ES-I3 (cell line): ENCODE measurements around the gene DBN1.

Source experiments
- H3K36me3 ChIP-seq: 2 replicates; pipeline ENCODE4 v1.6.1; 2013; ENCODE audit warnings: mild to moderate bottlenecking, low read length, control low read depth, moderate library complexity; ENCODE audit not compliant: insufficient read depth
- H3K4me1 ChIP-seq: 2 replicates; pipeline ENCODE4 v1.6.1; 2013; ENCODE audit warnings: mild to moderate bottlenecking, control low read depth, low read length; ENCODE audit not compliant: insufficient read depth
- H3K9ac ChIP-seq: 2 replicates; pipeline ENCODE4 v1.6.1; 2013; ENCODE audit warnings: low read depth, mild to moderate bottlenecking, low read length, moderate library complexity
- H3K9me3 ChIP-seq: 2 replicates; pipeline ENCODE4 v1.6.1; 2013; ENCODE audit warnings: mild to moderate bottlenecking, low read length, moderate library complexity; ENCODE audit not compliant: control insufficient read depth, insufficient read depth

The DBN1 gene

DNA sequence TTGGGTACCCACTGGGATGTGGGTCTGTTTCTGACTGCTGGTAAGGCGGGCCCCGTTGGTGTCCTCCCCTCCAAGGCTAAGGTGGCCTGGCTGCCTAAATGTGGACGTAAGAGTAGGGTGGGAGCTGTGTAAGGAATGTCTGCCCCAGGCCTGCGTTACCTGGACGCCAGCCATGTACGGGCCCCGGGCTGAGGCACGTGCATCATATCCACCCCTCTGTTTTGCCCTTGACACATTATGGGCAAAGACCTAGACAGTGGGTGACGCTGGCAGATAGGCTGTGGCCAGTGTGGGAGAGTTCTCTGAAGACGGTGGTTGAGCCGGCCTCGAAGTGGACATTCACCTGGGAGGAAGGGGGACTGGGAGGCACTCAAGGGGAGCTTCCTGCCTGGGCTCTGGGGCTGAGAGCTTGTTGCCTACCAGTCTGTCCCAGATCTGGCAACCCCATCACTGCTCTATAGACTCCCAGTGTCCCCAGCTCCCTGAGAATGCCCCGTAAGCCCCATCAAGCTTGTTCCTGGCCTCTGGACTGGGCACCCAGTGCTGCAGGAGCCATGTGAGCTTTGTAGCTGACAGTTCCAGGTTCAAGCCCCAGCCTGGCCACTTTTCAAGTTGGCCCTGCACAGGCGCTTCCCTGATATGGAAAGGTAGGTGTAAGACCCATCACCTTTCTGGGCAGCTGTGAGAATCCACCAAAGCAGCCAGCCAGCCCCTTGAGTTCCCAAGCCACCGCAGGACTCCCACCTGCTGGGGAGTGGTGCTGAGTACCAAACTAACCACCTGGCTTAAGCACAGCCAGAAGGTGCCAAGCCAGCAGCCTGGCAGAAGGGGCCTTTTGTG lies 30.1 kb downstream of the DBN1 start:
- peaks cover 19% of the 10 kb centered on the region for H3K4me1 ChIP-seq
- no peaks in the 10 kb centered on the region; the same call in 1 of the 2 replicates for H3K36me3 ChIP-seq
- H3K9me3 ChIP-seq, result no peaks in the 10 kb centered on the region
- no peak overlapping the region for H3K9ac ChIP-seq

DNA sequence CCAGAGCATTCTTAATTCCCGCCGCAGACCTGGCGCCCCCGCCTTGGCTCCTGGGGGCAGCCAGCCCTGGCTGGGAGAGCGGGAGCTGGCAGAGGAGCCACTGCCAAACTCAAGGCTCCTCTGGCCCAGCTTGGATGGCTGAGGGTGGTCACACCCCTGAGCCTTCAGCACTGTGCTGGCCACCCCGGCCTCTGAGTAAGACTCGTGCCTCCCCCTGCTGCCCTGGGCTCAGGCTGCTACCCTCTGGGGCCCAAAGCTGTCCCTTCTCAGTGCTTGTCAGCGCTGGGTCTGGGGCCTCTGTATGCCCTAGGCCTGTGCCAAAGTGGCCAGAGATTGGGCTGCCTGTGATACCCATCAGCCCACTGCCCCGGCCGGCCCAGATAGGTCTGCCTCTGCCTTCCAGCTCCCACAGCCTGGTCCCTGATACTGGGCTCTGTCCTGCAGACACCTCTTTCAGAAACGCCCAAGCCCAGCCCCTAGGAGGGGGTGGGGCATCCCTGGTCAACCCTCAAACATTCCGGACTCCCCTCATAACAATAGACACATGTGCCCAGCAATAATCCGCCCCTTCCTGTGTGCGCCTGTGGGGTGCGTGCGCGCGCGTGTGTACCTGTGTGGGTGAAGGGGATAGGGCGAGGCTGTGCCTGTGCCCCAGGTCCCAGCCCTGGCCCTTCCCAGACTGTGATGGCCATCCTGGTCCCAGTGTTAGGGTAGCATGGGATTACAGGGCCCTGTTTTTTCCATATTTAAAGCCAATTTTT lies 31.2 kb downstream of the DBN1 start:
- H3K4me1 ChIP-seq, result peaks cover 19% of the 10 kb centered on the region
- H3K36me3 ChIP-seq, result peaks cover 2% of the 10 kb centered on the region; the same call in 1 of the 2 replicates
- no peaks in the 10 kb centered on the region for H3K9me3 ChIP-seq
- no peak overlapping the region for H3K9ac ChIP-seq

DNA sequence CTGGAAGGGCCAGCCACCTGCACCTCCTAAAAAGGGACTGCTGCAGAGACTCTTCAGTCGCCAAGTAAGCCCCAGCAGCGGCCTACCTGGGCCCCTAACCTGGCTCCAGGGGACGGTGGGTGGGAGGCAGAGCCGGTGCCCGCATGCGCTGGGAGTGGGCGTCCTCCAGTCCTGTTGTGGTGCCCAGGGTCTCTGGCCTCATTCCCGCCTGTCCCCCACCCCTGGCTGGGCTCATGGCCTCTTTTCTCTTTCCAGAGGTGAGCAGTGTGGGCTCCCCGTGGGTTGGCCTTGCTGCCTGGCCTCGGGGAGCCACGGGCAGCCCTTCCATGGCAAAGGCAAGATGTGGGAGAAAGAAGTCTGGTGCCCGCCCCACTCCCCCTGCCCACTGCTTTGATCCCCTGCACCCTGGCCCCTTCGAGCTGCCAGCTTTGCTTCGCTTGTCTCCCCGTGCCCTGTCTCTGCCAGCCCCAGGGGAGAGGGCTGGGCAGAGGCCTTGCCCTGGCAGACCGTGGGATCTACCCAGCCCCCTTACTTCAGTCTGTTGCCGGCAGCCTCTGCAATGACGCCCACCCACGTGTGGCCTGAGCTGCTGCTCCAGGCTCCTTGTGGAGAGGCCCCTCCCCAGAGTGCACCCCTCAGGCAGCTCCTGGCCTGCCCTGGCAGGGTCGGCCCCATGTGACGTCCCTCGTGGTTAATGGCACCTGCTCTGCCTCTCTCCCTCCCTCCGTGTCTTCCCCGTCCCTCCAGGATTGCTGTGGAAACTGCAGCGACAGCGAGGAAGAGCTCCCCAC lies 32.2 kb downstream of the DBN1 start:
- H3K9ac ChIP-seq, result no peak overlapping the region
- peaks cover 2% of the 10 kb centered on the region; the same call in 1 of the 2 replicates for H3K36me3 ChIP-seq
- H3K4me1 ChIP-seq, result peaks cover 19% of the 10 kb centered on the region
- H3K9me3 ChIP-seq, result no peaks in the 10 kb centered on the region

GRCh38 chr5:177440211-177440989 lies 33.0 kb downstream of the DBN1 start:
- no peak overlapping the region for H3K9ac ChIP-seq
- H3K9me3 ChIP-seq, result no peaks in the 10 kb centered on the region
- H3K4me1 ChIP-seq, result peaks cover 14% of the 10 kb centered on the region
- H3K36me3 ChIP-seq, result peaks cover 5% of the 10 kb centered on the region

DNA sequence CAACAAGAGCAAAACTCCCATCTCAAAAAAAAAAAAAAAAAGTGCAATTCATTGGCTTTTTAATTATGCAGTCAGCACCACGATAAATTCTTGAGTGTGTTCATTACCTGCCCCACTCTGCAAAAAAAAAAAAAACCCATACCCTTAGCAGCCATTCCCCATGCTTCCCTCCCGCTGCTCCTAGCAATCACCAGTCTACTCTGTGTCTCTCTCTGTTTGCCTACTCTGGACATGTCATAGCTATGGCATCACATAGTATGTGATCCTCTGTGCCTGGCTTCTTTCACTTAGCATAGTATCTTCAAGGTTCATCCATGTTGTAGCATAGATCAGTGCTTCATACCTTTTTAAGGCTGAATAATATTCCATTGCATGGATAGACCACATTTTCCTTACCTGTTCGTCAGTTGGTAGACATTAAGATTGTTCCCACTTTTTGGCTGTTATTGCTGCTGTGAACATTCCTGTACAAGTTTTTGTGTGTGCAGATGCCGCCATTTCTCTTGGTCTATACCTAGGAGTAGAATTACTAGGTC lies 33.8 kb downstream of the DBN1 start:
- peaks cover 8% of the 10 kb centered on the region for H3K4me1 ChIP-seq
- peaks cover 6% of the 10 kb centered on the region for H3K36me3 ChIP-seq

GRCh38 chr5:177438468-177438867 lies 35.0 kb downstream of the DBN1 start:
- Histone ChIP-seq H3K4me1 (peaks cover 4% of the 10 kb centered on the region; the same call in 1 of the 2 replicates), H3K9me3 (no peaks in the 10 kb centered on the region), H3K36me3 (peaks cover 6% of the 10 kb centered on the region), H3K9ac (no peak overlapping the region)

More for the DNA sequence above, 33.8 kb downstream of the DBN1 start:
- Histone ChIP-seq H3K9ac (no peak overlapping the region), H3K9me3 (no peaks in the 10 kb centered on the region)

- Histone ChIP-seq H3K9me3 (no peaks in the 10 kb centered on the region), H3K36me3 (peaks cover 6% of the 10 kb centered on the region), H3K9ac (no peak overlapping the region), H3K4me1 (peaks cover 4% of the 10 kb centered on the region; the same call in 1 of the 2 replicates)
These were observed 35.8 kb downstream of the DBN1 start for GRCh38 chr5:177437623-177438022.

DNA sequence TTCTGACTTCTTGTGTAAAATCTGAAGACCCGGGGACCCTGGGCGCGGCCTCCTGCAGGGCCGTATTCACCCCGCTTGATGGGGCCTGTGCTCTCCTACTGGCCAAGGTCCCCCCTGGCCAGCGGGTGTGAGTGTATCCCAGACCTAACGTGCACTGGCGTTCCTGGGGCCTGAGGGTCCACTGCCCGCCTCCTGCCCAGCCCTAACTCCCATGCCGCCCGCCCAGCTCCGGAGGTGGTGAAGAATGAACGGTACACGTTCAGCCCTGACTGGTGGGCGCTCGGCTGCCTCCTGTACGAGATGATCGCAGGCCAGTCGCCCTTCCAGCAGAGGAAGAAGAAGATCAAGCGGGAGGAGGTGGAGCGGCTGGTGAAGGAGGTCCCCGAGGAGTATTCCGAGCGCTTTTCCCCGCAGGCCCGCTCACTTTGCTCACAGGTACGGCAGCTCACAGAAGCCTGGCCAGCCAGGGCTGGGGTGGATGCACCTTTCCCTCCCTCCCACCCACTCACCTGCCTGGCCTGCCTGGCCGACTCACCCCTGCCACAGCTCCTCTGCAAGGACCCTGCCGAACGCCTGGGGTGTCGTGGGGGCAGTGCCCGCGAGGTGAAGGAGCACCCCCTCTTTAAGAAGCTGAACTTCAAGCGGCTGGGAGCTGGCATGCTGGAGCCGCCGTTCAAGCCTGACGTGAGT lies 37.4 kb downstream of the DBN1 start:
- Histone ChIP-seq H3K4me1 (peaks cover 4% of the 10 kb centered on the region; the same call in 1 of the 2 replicates), H3K9me3 (no peaks in the 10 kb centered on the region), H3K36me3 (peaks cover 6% of the 10 kb centered on the region), H3K9ac (no peak overlapping the region)

- Histone ChIP-seq H3K9ac (no peak overlapping the region), H3K4me1 (peaks cover 4% of the 10 kb centered on the region; the same call in 1 of the 2 replicates)
These were observed 38.3 kb downstream of the DBN1 start for GRCh38 chr5:177434942-177435738.

DNA sequence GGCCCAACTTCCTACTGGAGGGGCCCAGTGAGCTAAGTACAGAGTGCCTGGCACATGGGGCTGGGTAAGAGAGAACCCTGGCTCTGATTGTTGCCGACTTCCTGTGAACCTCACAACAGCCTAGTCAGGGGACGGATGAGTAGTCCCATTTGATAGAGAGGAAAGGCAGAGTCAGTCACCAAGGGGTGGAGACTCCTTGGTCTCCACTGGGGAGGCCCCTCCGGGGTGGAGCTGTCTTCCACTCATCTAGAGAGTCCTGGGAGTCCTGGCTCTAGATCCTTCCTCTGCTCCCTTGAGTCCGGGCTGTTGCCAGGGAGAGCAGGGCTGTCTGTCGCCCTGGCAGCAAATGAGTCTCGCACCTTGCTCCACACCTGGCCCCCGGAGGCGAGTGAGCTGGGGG lies 39.0 kb downstream of the DBN1 start:
- H3K9me3 ChIP-seq, result no peaks in the 10 kb centered on the region
- H3K9ac ChIP-seq, result no peak overlapping the region

More at GRCh38 chr5:177434942-177435738, 38.3 kb downstream of the DBN1 start:
- H3K9me3 ChIP-seq, result no peaks in the 10 kb centered on the region
- H3K36me3 ChIP-seq, result peaks cover 6% of the 10 kb centered on the region

GRCh38 chr5:177433658-177434217 lies 39.7 kb downstream of the DBN1 start:
- Histone ChIP-seq H3K9me3 (no peaks in the 10 kb centered on the region), H3K36me3 (peaks cover 6% of the 10 kb centered on the region), H3K4me1 (peaks cover 3% of the 10 kb centered on the region; the same call in 1 of the 2 replicates), H3K9ac (no peak overlapping the region)

More for the DNA sequence above, 39.0 kb downstream of the DBN1 start:
- H3K36me3 ChIP-seq, result peaks cover 6% of the 10 kb centered on the region
- H3K4me1 ChIP-seq, result peaks cover 2% of the 10 kb centered on the region; the same call in 1 of the 2 replicates
